Measurements from ENCODE around the gene HLA-B.
A peak's percentile ranks its signal among the peaks of the same experiment; 100 is the strongest.

HLA-B gene

DNA sequence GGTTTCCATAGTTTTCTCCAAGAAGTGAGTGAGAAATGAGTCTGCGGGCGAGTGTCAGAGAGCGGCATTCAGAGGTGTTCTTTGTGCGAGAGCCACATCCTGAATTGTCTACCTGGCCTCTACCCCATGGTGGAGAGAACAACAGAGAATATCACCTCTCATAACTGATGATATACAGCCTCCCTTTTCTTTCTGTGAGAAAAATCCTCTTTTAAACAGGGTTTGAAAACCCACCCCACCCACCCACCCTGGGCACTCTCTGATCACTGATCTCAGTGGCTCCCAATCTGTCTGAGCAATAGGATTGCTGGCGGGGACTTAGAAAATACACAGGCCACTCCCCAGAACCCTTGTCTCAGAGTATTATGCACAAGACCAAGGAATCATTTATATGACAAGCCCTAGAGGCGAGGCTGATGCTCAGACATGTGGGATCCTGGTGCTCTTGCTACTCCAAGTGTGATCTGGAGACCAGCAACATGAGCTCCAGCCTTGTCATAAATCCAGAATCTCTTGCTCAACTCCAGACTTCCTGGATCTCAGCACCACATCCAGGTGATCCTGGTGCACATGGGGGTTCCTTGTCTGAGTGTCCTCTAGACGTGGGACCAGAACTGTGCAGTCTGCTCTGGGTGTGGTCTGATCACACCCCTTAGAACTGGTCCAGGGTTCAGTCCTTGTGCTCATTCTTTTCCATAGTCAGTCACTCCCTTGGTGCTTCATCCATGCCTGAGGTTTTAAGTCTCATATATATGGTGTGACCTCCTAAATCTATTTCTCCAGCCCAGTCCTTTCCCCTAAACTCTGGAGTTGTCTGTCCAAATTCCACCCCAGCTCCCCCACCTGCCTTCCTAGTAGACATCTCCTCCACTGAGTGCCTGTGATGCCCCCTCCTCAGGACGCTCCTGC is 5.3 kb downstream of the HLA-B start:
- DNase-seq: no peak

DNA sequence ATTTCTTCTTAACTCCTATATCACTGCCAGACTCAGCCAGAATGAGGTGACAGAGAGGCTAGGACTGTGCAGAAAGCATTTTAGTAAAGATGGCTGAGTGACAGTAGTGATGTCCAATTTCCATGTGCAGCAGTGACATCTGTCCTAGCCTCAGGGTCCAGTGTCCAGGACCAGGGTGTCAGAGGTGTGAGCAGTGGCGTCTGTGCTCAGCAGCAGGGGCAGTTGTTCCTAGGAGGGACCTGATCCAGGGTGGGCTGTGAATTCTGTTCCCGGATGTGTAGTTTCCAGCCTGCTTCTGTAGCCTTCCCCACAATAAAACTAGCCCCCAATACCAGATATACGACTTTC is 6.0 kb downstream of the HLA-B start:
- no peak for DNase-seq

DNA sequence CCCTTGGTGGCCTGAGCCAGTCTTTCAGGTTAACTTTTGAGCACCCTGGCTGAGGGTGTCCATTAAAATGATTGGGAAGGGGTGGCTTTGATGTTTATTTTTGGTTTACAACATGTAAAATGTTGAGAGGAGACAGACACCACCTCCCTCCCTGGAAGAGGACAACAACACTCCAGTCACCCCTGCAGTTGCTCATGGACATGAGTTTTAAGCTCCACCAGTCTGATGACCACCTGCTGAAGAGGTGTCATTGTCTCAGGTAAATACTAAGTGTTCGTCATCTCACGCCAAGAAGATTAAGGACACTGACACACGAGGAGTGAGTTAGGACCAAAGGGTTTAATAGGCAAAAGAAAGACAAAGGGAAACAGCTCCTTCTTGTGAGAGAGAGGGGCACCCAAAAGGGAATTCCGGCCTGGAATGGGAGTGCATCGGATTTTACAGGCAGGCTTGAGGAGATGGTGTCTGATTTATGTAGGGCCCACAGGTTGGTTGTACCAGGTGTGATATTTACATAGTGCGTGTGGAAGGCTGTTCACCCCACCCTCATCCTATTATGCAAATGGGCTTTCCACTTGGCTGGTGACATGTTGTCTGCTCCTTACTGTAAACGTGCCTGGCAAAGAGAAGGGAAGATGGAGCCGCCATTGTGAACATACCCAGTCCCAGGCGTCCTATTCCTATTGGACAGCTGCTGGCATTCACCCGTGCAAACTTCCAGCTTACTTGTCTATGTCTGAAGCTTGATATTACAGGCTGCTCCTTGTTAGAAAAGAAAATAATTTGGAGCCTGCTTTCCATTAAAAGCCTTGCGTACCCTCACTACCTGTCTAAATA is 6.6 kb downstream of the HLA-B start:
- no peak for DNase-seq

DNA sequence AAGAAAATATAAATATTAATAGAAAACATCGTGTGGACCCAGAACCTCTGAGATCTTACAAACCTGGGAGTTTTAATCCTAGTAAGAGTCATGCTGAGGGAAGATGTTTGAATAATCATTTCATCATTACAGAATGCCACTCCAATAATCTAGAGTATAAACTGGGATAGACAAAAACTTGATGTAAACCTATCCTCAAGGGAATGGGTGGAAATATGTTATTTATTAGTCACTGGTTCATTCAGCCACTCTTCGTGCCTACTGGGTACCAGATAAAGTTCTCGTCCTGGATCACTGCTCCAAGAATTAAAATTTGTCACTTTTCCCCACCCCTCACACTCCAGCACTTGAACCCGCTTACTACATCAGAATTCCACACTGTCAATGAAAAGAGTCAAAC is 7.7 kb downstream of the HLA-B start:
- DNase-seq: no peak

DNA sequence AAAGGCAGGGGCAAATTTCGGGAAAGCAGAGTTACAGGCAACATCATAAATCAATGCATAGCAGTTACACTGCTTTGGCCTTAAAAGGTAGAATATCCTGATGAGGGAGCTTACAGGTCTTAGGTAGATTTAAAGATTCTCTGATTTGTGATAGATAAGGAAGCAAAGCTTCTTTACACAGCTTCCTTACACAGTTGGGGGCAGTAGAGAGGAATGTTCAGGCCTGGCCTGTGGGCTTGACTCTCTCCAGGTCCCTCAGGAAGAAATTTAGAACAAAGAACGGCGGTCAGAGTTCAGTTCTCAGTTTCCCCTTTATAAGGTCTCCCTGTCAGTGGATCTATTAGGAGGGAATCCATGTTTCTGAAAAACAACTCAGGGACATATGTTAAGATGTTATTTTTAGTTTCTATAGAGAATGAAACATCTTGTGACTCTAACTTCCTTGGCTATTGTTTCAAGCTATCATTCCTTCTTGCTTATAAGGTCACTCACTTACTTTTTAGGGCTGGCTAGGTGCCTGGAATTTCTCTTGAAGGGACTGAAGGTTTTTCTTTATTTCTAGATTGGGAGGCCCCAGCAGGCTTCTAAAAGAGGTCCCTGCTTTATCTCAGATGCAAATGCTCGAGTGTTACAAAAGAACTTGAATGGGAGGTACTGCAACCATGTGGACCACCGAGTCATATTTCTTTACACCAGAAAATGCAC is 11.8 kb downstream of the HLA-B start:
- no peak for DNase-seq

DNA sequence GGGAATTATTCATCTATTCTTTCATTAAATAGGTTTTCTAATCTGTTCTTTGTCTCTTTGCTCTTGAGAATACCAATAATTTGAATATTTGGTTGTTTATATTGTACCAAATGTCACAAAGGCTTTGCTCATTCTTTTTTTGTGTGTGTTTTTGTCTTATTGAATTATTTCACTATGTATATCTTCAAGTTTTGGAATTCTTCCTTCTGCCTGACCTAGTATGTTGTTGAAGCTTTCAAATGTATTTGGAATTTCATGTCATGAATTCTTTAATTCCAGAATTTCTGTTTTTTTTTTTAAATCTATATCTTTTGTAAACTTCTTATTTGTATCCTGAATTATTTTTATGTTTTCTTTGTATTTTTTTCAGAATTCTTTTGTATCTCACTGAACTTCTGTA is 16.8 kb downstream of the HLA-B start:
- DNase-seq: no peak

DNA sequence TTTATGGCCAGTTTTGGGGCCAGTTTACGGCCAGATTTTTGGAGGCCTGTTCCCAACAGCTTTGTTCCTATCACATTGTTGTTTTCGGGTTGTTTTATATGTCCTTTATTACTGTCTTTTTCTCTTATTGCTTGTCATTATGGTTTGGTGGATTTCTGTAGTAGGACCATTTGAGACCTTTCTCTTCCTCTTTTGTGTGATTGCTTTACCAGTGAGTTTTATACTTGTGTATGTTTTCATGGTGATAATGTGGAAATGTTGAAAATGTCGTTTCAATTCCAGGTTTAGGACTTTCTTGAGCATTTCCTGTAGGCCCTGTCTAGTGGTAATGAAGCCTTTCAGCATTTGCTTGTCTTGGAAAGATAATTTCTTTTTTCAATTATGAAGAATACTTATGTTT is 17.8 kb downstream of the HLA-B start:
- DNase-seq: no peak

DNA sequence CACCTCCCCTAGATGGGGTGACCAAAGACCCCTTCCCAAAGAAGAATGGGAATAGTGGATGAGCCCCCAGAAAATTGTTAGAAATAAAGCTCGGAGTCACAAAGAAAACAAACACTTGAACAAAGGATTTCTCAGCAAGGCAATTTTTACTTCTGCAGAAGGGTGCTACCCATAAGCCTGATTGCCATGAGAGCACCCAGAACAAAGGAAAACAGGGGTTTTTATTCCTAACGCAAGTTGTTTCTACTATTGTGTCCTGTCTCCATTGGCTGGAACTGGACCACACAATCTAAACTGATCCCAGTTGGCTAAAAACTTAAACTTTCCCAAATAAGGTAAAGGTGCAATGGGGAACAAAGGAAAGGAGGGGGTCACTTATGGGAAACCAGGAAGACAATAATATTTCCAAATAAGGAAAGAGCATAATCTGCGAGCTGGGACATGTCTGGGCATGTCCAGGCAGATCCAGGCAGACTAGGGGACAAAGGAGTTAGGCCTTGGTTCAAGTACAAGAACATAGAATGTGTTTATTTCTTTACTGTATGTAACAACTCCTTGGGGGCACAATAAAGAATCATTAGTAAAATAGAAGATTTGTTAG is 20.0 kb downstream of the HLA-B start:
- no peak for DNase-seq

DNA sequence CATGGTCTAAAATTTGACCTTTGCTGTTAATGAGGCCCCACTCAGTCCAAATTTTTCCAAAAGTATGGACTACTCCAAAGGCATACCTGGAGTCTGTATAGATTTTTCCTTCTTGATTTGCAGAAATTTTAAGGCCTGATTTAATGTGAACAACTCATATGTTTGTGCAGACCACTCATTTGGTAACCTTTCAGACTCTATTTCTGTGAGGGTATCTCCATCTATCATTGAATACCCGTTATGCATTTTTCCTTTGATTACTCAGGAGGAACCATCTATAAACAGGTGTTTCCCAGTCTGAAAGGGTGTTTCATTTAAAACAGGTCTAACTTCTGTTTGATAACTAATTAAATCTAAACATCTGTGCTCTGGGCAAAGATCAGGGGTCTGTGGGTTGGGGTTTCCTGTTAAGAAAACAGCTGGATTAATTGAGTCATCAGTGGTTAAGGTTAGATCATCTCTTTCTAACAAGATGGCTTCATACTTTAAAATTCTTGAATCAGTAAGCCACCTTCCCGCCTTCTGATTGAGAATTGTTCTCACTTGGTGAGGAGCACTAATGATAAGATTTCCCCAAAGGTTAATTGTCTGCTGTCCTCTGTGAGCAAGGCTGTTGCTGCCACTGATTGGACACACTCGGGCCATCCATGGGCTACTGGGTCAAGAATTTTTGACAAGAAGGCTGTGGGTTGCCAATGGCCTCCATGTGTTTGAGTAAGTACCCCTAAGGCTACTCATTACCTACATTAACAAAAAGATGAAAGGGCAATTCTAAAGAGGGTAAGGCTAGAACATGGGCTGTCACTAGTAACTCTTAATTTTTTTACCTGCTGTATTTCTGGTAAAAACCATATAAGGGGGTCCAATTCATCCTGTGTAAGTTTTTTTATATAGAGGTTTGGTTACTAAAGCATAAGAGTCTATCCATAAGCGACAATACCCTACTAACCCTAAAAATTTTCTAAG is 24.1 kb downstream of the HLA-B start:
- no peak for DNase-seq

DNA sequence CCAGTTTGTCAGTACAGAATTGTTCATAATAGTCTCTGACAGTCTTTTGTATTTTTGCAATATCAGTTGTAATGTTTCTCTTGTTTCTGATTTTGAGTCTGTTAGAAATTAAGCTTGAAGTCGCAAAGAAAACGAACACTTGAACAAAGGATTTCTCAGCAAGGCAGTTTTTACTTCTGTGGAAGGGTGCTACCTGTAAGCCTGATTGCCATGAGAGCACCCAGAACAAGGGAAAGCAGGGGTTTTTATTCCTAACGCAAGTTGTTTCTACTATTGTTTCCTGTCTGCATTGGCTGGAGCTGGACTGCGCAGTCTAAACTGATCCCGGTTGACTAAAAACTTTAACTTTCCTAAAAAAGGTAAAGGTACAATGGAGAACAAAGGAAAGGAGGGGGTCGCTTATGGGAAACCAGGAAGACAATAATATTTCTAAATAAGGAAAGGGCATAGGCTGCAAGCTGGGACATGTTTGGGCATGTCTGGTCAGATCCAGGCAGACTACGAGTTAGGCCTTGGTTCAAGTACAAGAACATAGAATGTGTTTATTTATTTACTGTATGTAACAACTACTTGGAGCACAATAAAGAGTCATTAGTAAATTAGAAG is 28.5 kb downstream of the HLA-B start:
- DNase-seq: no peak

DNA sequence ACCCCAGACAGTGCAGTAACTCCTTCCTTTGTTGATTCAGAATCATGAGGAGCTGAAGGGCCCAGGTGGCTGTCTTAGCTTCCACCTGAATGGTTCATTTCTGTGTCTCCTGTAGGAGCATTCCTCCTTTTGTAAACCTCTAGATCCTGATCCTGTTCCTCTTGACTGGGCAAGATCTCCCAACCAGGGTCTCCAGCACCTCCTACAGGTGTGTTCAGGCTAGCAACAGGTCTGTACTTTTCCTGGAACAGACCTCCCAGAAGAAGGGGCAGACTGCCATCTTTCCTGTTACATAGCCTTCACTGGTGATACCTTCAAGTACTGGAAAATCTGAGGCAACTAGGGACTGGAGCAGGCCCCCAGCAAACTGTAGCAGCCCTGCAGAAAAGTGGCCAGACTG is 35.2 kb downstream of the HLA-B start:
- no peak for DNase-seq

DNA sequence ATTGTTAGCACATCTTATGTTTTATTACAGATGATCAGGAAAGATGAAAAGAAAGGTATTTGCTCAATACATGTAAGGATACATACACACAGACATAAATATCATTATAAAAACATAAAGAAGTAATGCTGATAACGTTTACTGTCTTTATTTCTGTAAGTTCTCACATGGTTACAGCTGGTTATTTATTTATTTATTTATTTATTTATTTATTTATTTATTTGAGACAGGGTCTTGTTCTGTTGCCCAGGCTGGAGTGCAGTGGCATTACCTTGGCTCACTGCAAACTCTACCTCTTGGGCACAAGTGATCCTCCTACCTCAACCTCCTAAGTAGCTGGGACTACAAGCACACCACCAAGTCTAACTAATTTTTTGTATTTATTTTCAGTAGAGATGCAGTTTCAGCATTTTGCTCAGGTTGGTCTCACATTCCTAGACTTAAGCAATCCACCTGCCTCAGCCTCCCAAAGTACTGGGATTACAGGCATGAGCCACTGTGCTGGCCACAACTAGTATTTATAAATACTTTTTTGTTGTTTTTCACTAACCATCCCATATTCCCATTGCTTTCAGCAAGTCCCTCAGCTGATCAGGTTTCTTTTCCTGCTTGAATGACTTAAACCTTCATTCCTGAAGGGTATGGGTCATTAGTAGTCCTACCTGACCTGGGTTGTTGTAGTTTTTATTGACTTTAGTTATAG is 35.8 kb downstream of the HLA-B start:
- DNase-seq: no peak

DNA sequence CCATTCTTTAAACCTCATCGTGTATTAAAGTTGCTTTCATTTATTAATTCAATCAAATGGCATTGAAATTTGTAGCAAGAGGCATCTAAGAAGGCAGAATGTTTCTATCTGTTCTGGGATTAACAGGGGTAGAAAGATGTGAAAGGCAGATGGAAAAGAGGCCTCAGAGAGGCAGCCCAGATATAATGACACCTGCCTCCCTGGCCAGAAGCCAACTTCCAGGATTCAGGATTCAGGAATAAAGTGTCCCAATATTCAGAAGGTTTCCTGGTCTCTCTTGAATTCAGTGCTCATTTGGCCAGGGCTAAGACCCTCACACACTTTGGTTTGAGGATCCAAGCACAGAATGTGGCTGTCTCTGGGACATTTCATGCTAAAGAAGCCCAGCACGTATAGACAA is 39.9 kb downstream of the HLA-B start:
- DNase-seq: no peak

DNA sequence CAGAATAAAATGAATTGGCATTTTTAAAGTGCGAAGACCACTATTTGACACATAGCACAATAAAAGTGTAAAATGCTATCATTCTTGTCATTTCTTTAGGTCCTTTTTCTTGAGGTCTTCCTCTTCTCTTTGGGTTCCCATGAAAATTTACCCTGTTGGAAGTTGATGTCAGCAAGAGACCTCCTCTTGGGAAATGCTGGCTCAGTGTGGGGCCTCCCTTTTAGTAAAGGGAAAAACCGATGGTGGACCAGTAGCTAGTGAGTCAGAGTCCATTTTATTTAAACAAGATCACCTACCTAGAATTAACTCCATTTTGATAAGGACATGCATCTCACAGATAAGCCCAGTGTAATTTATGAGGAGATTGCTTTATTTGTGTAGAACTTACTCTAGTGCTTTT is 47.3 kb downstream of the HLA-B start:
- no peak for DNase-seq

DNA sequence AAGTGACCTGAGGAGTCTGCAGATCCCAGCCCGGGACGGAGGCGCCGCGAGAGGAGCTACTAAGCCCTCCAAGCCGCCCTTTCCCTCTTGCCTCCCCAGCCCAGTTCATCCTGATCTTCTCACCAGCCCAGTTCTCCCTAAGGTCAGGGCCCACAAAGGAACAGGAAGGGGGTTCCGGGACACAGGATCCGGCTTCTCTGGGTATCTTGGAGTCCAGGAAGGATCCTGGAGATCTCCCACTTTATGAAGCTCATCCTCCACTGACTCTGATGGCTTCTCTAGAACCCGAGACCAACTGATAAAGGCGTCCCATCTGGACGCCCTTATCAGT is 48.2 kb downstream of the HLA-B start:
- no peak for DNase-seq

DNA sequence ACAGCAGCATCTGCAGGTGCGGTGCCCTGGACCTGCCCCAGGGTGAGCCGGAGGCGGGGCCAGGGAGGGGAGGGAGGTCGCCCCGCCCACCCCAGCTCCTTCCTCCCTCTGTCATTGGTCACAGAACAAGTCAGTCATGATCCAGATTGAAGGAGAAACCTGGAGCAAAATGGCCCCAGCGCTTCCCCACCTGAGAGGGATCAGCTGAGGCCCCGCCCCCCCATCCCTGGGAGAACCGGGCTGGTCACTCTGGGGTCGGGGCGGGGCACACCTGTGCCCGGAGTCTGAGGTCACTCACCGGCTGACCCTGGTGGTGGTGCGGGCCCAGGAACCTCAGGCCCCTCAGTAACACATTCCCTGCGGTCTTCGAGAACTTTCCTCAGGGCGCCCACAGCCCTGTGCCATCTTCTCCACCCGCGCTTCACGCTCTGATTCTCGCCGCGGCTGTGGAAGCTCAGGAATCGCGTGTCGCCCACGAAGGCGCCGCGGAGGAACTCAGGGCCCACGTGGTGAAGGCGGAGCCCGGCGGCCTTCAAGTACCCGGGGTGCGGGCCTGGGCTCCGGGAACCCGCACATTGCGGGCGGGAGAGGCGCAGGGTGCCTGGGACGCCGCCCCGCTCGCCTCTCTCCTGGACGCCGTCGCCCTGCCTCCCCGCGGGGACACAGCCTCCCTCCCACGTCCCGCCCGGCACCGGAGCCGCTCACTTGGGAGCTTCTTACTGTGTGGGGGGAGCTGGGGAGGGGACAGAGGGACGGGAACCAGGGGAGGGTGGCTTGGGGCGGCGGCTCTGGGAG is 48.7 kb downstream of the HLA-B start:
- DNase-seq: peak; percentile 19

DNA sequence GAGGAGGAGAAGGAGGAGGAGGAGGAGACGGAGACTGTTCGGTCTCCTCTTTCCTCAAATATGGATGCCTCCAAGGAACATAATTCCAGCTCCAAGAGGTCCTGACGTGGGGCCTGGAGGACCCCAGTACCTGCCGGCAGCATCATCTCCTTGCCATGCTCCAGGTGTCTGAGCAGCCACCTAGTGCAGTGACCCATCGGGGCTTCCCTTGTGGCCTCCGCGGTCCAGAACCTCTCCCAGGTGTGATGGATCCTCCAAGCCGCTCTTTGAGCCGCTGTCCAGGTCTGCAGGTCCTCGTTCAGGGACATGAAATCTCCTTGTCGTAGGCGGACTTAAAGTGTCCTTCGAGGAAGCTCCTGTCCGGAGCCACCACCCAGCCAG is 49.3 kb downstream of the HLA-B start:
- no peak for DNase-seq

DNA sequence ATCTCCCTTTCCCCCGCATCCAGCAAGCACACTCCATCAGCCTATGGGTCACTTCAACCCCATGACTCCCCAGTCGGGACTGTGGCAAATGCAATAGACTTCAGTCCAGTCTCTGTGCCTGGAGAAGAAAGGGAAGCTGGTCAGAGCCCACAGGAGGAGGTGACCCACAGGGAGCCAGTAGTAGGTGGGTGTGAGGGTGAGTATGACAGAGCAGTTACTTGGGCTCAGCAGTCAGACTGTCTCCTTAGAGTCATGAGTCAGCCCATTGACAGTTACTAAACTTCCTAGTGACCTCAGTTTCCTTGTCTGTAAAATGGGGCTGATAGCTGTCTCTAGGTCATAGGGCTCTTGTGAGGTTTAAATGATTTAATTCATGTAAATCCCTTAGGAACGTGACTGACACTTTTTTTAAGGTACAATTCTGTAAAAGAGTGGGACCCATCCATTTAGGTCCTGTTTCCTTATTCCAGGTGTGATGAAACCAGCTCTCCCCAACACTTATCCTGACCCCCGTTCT is 51.2 kb downstream of the HLA-B start:
- DNase-seq: no peak

DNA sequence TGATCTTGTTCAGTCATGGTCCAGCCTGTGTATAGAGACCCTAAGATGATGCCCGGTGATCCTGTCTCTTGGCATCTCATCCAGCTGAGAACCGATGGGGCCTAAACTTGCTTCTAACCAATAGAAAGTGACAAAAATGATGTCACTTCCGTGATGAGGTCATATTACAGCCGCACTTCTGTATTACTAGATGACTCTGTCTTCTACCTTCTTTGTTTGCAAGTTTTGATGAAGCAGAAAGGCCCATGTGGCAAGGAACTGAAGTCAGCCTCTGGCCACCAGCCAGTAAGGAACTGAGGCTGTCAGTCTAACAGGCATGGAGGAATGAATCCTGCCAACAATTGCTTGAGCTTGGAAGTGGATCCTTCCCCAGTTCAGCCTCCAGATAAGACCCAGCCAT is 52.3 kb downstream of the HLA-B start:
- no peak for DNase-seq

Data from NCI-H1417 treated with DMSO at 0.1 percent for 48 hours (cell line).